Upper lobe of right lung (tissue), 1 donor: ENCODE data around the gene NPFF. TPM values are rescaled to one million over a fixed set of nuclear protein-coding genes. Genes with fewer than 3 reads are reported as not detected.

Experiments used
- ATAC-seq: fragments of 200-7000 bp; cut with Tn5 transposase; one replicate; pipeline ENCODE4 v1.9.1; 2020; ENCODE audit warnings: mild to moderate bottlenecking, moderate library complexity
- DNase-seq: peaks from one replicate; pipeline ENCODE4 v3.0.0-alpha.2; 2020
- H3K27ac ChIP-seq: fragments of 200-600 bp; one replicate; pipeline ENCODE4 v1.8.0; 2022
- H3K27me3 ChIP-seq: fragments of 200-600 bp; one replicate; pipeline ENCODE4 v1.8.0; 2022; ENCODE audit warnings: mild to moderate bottlenecking
- H3K36me3 ChIP-seq: fragments of 200-600 bp; one replicate; pipeline ENCODE4 v1.8.0; 2022
- H3K4me1 ChIP-seq: fragments of 200-600 bp; one replicate; pipeline ENCODE4 v1.8.0; 2022
- H3K4me3 ChIP-seq: fragments of 200-600 bp; one replicate; pipeline ENCODE4 v1.8.0; 2022; ENCODE audit warnings: mild to moderate bottlenecking
- H3K9me3 ChIP-seq: fragments of 200-600 bp; one replicate; pipeline ENCODE4 v1.8.0; 2022
- CTCF ChIP-seq: fragments of 200-600 bp; IDR thresholded peaks from one replicate; pipeline ENCODE4 v1.8.0; 2022; ENCODE audit warnings: antibody characterized with exemption
- intact Hi-C: fragments of 100-400 bp; cut with DNase I; formaldehyde crosslinking; loops from one replicate; pipeline ENCODE4 v1.11.0; 2022
- total RNA-seq: library from RNA; stranded (reverse); fragmentation: NEBNext Ultra II Directional; extraction: Animal tissue kit (Norgen Biotek cat#: 25700); gene quantifications from one replicate; pipeline ENCODE4 v1.2.1, GENCODE V29; 2021
- donor health status: DM: no; HTN: yes; CAD: no; lungs with severe emphysema.

NPFF gene
- total RNA-seq, 1 donor from 2014 or later: not detected

GRCh38 chr12:53532524-53533445, 25.5 kb upstream of the NPFF start:
- ATAC-seq (peak; percentile 46), DNase-seq (no peak)
- no peak overlapping the region for H3K4me3 ChIP-seq
- H3K27me3 ChIP-seq: no peaks in the 10 kb centered on the region
- intact Hi-C loops: no loop called here
- H3K27ac ChIP-seq: no peak overlapping the region
- TF ChIP-seq CTCF: no peak
- H3K36me3 ChIP-seq: peaks cover 98% of the 10 kb centered on the region
- H3K9me3 ChIP-seq: no peaks in the 10 kb centered on the region
- no peaks in the 10 kb centered on the region for H3K4me1 ChIP-seq

- Histone ChIP-seq H3K27me3 (no peaks in the 10 kb centered on the region), H3K27ac (no peak overlapping the region), H3K4me3 (no peak overlapping the region), H3K9me3 (no peaks in the 10 kb centered on the region), H3K4me1 (no peaks in the 10 kb centered on the region), H3K36me3 (peaks cover 98% of the 10 kb centered on the region)
- ATAC-seq (no peak), DNase-seq (no peak)
- intact Hi-C loops: no loop called here
- TF ChIP-seq CTCF: no peak
These were observed 24.7 kb upstream of the NPFF start for GRCh38 chr12:53532021-53532420.

GRCh38 chr12:53530920-53531319, 23.6 kb upstream of the NPFF start:
- no peak overlapping the region for H3K27ac ChIP-seq
- H3K9me3 ChIP-seq: no peaks in the 10 kb centered on the region
- H3K27me3 ChIP-seq: no peaks in the 10 kb centered on the region
- peaks cover 93% of the 10 kb centered on the region for H3K36me3 ChIP-seq
- no peaks in the 10 kb centered on the region for H3K4me1 ChIP-seq
- ATAC-seq (no peak), DNase-seq (no peak)
- no peak overlapping the region for H3K4me3 ChIP-seq
- intact Hi-C loops: no loop called here
- TF ChIP-seq CTCF: no peak

- no peak for TF ChIP-seq CTCF
- Histone ChIP-seq H3K9me3 (no peaks in the 10 kb centered on the region), H3K36me3 (peaks cover 93% of the 10 kb centered on the region), H3K27me3 (no peaks in the 10 kb centered on the region), H3K4me1 (no peaks in the 10 kb centered on the region), H3K4me3 (no peak overlapping the region), H3K27ac (no peak overlapping the region)
- intact Hi-C loops: no loop called here
- DNase-seq (no peak), ATAC-seq (no peak)
These were observed 22.8 kb upstream of the NPFF start for GRCh38 chr12:53530061-53530460.

- no peak overlapping the region for H3K27ac ChIP-seq
- no peak overlapping the region for H3K4me3 ChIP-seq
- no peaks in the 10 kb centered on the region for H3K27me3 ChIP-seq
- intact Hi-C loops: no loop called here
- H3K9me3 ChIP-seq: no peaks in the 10 kb centered on the region
- DNase-seq (no peak), ATAC-seq (no peak)
- no peaks in the 10 kb centered on the region for H3K4me1 ChIP-seq
- no peak for TF ChIP-seq CTCF
- H3K36me3 ChIP-seq: peaks cover 94% of the 10 kb centered on the region
These were observed 17.2 kb upstream of the NPFF start for GRCh38 chr12:53524476-53524875.
